T-cell (primary cell): ENCODE data around the gene MSH3. TPM values are rescaled to one million over a fixed set of nuclear protein-coding genes. Genes with fewer than 3 reads are reported as not detected.

Experiments
- ATAC-seq, 4 experiments: fragments of 200-7000 bp in 3 of 4; fragments of 150-1000 bp in 1 of 4; cut with Tn5 transposase; replicated peaks in 1 of 4; 1 replicate in 3 of 4; 2 replicates in 1 of 4; pipeline ENCODE4 v1.10.0; 2021; ENCODE audit warnings: moderate library complexity in 3 of 4, mild to moderate bottlenecking in 2 of 4, moderate number of reproducible peaks in 1 of 4
- CTCF ChIA-PET, 2 donors: fragments of 300-600 bp; sonication (Branson Sonifier 250); formaldehyde crosslinking; loops; one replicate each; lab custom pipeline; 2022; ENCODE audit warnings: antibody characterized with exemption in 2 of 2; lab: Charles Lee
- POLR2A ChIA-PET, 2 donors: fragments of 300-600 bp; sonication (Branson Sonifier 250); formaldehyde crosslinking; loops; one replicate each; lab custom pipeline; 2022; ENCODE audit warnings: antibody characterized with exemption in 2 of 2; lab: Charles Lee
- DNase-seq, 35 experiments: peaks; one replicate each; pipeline versions ENCODE4 v3.0.0 to v3.0.0-alpha.2; 2013 to 2023
- H3K27ac ChIP-seq: one replicate; pipeline ENCODE4 v1.5.1; 2013; ENCODE audit warnings: low read length
- H3K27me3 ChIP-seq, 2 experiments: replicated peaks in 1 of 2; 1 replicate in 1 of 2; 2 replicates in 1 of 2; pipeline versions ENCODE4 v1.6.1 to v1.7.0; 2013; ENCODE audit warnings: low read length in 1 of 2, mixed read lengths in 1 of 2; ENCODE audit not compliant: control insufficient read depth in 2 of 2, insufficient read depth in 2 of 2; ENCODE audit errors: extremely low read depth in 1 of 2
- H3K36me3 ChIP-seq, 2 donors: 1 replicate in 1 of 2; 2 replicates in 1 of 2; pipeline versions ENCODE4 v1.6.1 to v1.7.0; 2013; ENCODE audit warnings: low read length in 1 of 2; ENCODE audit not compliant: control insufficient read depth in 2 of 2, insufficient read depth in 1 of 2; ENCODE audit errors: extremely low read depth in 1 of 2
- H3K4me1 ChIP-seq, 2 experiments: 1 replicate in 1 of 2; 2 replicates in 1 of 2; pipeline versions ENCODE4 v1.6.1 to v1.7.0; 2013; ENCODE audit warnings: low read length in 2 of 2, mixed read lengths in 1 of 2; ENCODE audit not compliant: insufficient read depth in 2 of 2, control insufficient read depth in 1 of 2; ENCODE audit errors: extremely low read depth in 1 of 2
- H3K4me3 ChIP-seq, 2 donors: 1 replicate in 1 of 2; 2 replicates in 1 of 2; pipeline versions ENCODE4 v1.5.1 to v1.7.0; 2013; ENCODE audit warnings: mild to moderate bottlenecking in 2 of 2, low read length in 1 of 2, moderate library complexity in 1 of 2; ENCODE audit not compliant: control insufficient read depth in 1 of 2; ENCODE audit errors: extremely low read depth in 1 of 2
- H3K9me3 ChIP-seq: 2 replicates; pipeline ENCODE4 v1.7.0; 2013
- H3K27ac Mint-ChIP-seq, 2 donors: one replicate each; pipeline ENCODE4 v1.8.0; 2020 to 2021; ENCODE audit warnings: mild to moderate bottlenecking in 2 of 2, mixed read lengths in 2 of 2
- H3K27me3 Mint-ChIP-seq, 2 donors: one replicate each; pipeline ENCODE4 v1.8.0; 2021 to 2022; ENCODE audit warnings: mixed read lengths in 2 of 2
- H3K36me3 Mint-ChIP-seq: one replicate; pipeline ENCODE4 v1.8.0; 2021; ENCODE audit warnings: mixed read lengths
- H3K4me1 Mint-ChIP-seq, 3 donors: one replicate each; pipeline ENCODE4 v1.8.0; 2020 to 2022; ENCODE audit warnings: mixed read lengths in 3 of 3, mild to moderate bottlenecking in 1 of 3
- H3K4me3 Mint-ChIP-seq, 3 donors: one replicate each; pipeline ENCODE4 v1.8.0; 2020 to 2022; ENCODE audit warnings: mild to moderate bottlenecking in 3 of 3, mixed read lengths in 3 of 3, moderate library complexity in 3 of 3
- H3K9me3 Mint-ChIP-seq, 3 donors: one replicate each; pipeline ENCODE4 v1.8.0; 2020 to 2022; ENCODE audit warnings: mixed read lengths in 3 of 3
- WGBS: methylation state at CpG from one replicate; pipeline ENCODE4 v1.1.5; 2013; ENCODE audit warnings: missing lambda C conversion rate; ENCODE audit not compliant: insufficient coverage; 5-methylcytosine and 5-hydroxymethylcytosine counted together
- total RNA-seq, 35 experiments: library from RNA in 6 of 35; stranded (reverse) in 6 of 35; fragments of 120-200 nt in 1 of 35; gene quantifications; one replicate each; pipeline versions ENCODE4 v1.2.1 to v1.2.4 and lab custom pipeline; 2013 to 2026

MSH3 gene
- total RNA-seq, 5 donors from 2014 or later (not counting 1 experiment from before 2014, with no cell fraction given) = 10.8 to 20.8 (median 16.3) TPM

DNA sequence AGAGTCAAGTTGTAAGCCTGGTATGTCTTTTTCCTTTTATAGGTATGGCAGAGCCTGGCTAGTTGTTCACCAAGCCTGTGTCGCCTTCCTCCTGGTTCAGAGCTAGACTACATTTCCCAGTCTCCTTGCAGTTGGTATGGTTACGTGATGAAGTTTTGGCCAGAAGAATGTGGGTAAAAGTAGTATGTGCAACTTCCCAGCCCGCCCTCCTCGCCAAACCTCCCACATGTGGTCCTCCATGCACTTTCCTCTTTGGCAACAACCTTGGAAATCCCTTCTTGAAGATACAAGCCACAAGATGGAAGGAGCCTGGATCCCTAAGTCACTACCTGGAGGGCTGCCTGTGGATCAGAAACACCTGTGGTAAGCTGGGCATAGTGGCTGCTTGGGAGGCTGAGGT lies 36.0 kb upstream of the MSH3 start:
- DNase-seq (no peak), ATAC-seq (no peak)
- POLR2A ChIA-PET = no interaction called here
- H3K4me1 Mint-ChIP-seq = no peaks in the 10 kb centered on the region
- Histone ChIP-seq H3K27ac (no peak overlapping the region), H3K4me1 (no peaks in the 10 kb centered on the region), H3K4me3 (no peak overlapping the region), H3K36me3 (no peaks in the 10 kb centered on the region), H3K9me3 (no peaks in the 10 kb centered on the region), H3K27me3 (no peaks in the 10 kb centered on the region)
- peaks cover 33% of the 10 kb centered on the region for H3K36me3 Mint-ChIP-seq
- no peak overlapping the region for H3K27ac Mint-ChIP-seq
- no peaks in the 10 kb centered on the region for H3K27me3 Mint-ChIP-seq
- H3K4me3 Mint-ChIP-seq = no peak overlapping the region
- CTCF ChIA-PET = no interaction called here
- no peaks in the 10 kb centered on the region for H3K9me3 Mint-ChIP-seq
- no CpG with 5 or more reads among the region's 4 CpGs for WGBS

DNA sequence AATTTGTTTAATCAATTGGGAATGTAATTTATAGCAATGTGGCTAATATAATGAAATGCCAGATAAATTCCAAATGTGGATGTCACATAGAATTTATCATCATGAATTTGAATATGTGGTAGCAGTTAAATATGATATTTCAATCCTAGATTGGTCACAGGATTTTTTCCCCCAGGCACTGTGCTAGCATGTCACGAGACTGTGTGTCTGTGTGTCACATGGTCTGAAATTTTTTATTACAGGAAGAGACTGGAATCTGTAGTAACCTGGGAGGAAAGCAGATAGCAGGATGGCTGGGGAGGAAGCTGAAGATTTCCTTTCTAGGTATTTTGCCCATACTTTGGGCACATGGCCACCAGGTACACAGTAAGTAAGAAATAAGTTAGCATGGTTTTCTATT lies 35.4 kb upstream of the MSH3 start:
- no peak overlapping the region for H3K4me3 ChIP-seq
- CTCF ChIA-PET = no interaction called here
- H3K27me3 ChIP-seq = no peaks in the 10 kb centered on the region
- Mint-ChIP-seq H3K9me3 (no peaks in the 10 kb centered on the region), H3K4me3 (no peak overlapping the region), H3K36me3 (peaks cover 33% of the 10 kb centered on the region), H3K4me1 (no peaks in the 10 kb centered on the region), H3K27me3 (no peaks in the 10 kb centered on the region), H3K27ac (no peak overlapping the region)
- no CpG with 5 or more reads among the region's 1 CpG for WGBS
- ATAC-seq = no peak
- no peak overlapping the region for H3K27ac ChIP-seq
- POLR2A ChIA-PET = no interaction called here
- no peaks in the 10 kb centered on the region for H3K9me3 ChIP-seq
- no peaks in the 10 kb centered on the region for H3K36me3 ChIP-seq
- H3K4me1 ChIP-seq = no peaks in the 10 kb centered on the region
- no peak for DNase-seq

DNA sequence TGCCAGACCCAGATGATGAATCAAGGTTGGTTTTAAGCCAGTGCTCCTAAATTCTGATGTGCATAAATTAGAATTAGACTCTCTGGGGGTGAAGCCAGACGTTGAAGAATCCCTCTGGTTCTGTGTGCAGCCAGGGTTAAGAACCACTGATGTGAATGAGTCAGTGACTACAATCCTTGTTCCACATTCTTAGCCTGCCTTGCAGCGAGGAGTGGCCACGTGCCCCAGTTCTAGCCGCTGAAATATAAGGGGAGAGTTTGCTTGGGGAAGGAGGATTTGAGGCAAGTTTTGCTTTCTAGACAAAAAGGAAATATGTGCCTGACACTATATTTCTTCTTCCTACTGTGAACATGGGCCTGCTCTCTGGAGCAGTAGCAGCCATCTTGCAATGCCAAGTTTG lies 34.2 kb upstream of the MSH3 start:
- H3K4me3 ChIP-seq = no peak overlapping the region
- POLR2A ChIA-PET = no interaction called here
- CTCF ChIA-PET = no interaction called here

DNA sequence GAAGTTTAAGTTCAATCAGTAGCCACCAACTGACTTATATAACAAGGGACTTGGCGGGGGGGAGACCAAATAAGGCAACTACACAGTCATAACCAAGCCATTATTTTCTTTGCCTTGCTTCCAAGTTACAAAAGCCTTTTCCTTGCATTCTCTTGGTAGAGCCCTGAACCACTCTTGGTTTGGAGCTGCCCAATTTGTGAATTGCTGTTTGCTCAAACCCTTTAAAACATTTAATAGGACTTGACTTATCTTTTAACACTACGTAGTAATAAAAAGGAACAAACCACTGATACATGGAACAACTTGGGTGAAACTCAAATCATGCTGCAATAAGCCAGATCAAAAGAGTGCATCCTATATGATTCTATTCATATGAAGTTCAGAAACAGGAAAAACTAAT lies 31.7 kb upstream of the MSH3 start:
- Histone ChIP-seq H3K27me3 (no peaks in the 10 kb centered on the region), H3K9me3 (no peaks in the 10 kb centered on the region), H3K36me3 (no peaks in the 10 kb centered on the region), H3K27ac (no peak overlapping the region), H3K4me3 (no peak overlapping the region), H3K4me1 (no peaks in the 10 kb centered on the region)
- WGBS = 100% methylated on average over 1 of the region's 2 CpGs
- Mint-ChIP-seq H3K36me3 (peaks cover 29% of the 10 kb centered on the region), H3K27ac (no peak overlapping the region), H3K4me1 (no peaks in the 10 kb centered on the region), H3K27me3 (no peaks in the 10 kb centered on the region), H3K9me3 (no peaks in the 10 kb centered on the region), H3K4me3 (no peak overlapping the region)
- ChIA-PET CTCF (no interaction called here), POLR2A (no interaction called here)
- ATAC-seq (no peak), DNase-seq (no peak)

More for the DNA sequence above, 34.2 kb upstream of the MSH3 start:
- Histone ChIP-seq H3K27ac (no peak overlapping the region), H3K27me3 (no peaks in the 10 kb centered on the region), H3K9me3 (no peaks in the 10 kb centered on the region), H3K36me3 (no peaks in the 10 kb centered on the region), H3K4me1 (no peaks in the 10 kb centered on the region)
- H3K4me3 Mint-ChIP-seq = no peak overlapping the region
- peaks cover 33% of the 10 kb centered on the region for H3K36me3 Mint-ChIP-seq
- no peak overlapping the region for H3K27ac Mint-ChIP-seq
- no peaks in the 10 kb centered on the region for H3K4me1 Mint-ChIP-seq
- 86% methylated on average over 1 of the region's 4 CpGs for WGBS
- ATAC-seq = no peak
- DNase-seq = no peak
- H3K9me3 Mint-ChIP-seq = no peaks in the 10 kb centered on the region
- no peaks in the 10 kb centered on the region for H3K27me3 Mint-ChIP-seq

DNA sequence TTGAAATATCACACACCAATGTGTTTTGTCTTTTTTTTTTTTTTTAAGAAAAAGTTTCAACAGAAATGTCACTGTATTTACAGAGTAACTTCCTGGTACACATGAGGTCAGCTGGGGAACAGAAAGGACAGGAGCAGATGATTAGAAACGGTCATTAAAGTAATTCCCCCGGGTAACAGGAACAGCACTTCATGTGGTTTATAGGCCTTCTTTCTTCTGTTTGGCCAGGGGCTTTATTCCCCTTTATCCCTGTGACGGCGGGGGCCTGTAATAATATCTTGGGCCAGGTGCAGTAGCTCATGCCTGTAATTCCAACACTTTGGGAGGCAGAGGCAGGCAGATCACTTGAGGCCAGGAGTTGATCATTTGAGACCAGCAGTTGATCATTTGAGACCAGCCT lies 30.5 kb upstream of the MSH3 start:
- H3K27ac ChIP-seq = no peak overlapping the region
- Mint-ChIP-seq H3K9me3 (no peaks in the 10 kb centered on the region), H3K36me3 (peaks cover 22% of the 10 kb centered on the region), H3K27me3 (no peaks in the 10 kb centered on the region), H3K27ac (no peak overlapping the region), H3K4me3 (no peak overlapping the region), H3K4me1 (no peaks in the 10 kb centered on the region)
- no peaks in the 10 kb centered on the region for H3K36me3 ChIP-seq
- DNase-seq = no peak
- no peak overlapping the region for H3K4me3 ChIP-seq
- ChIA-PET POLR2A (interaction anchor here in 1 of 2 donors (0.6 kb wide), 1 partner anchor 206 kb away, joined by 4 read pairs; no protein-coding TSS in a partner anchor), CTCF (interaction anchor here in 1 of 2 donors (0.6 kb wide), 1 partner anchor 14 kb away, joined by 3 read pairs; no protein-coding TSS in a partner anchor)
- no peak for ATAC-seq
- no peaks in the 10 kb centered on the region for H3K27me3 ChIP-seq
- H3K9me3 ChIP-seq = no peaks in the 10 kb centered on the region
- 90% methylated on average over 2 of the region's 4 CpGs for WGBS
- H3K4me1 ChIP-seq = no peaks in the 10 kb centered on the region

DNA sequence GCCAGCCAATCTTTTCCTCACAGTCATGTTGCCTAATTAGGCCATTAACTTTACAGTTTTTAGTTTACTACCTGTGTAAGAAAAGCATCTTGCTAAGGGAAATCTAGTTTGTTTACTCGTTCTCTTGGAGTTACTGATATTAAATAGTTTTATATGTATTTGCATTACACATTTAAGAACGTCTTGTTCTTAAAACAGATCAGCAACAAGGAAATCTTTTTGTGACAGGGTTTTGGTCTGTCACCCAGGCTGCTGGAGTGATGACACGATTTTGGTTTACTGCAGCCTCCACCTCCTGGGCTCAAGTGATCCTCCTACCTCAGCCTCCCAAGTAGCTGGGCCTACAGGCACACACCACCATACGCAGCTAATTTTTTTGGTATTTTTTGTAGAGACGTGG lies 29.2 kb upstream of the MSH3 start:
- CTCF ChIA-PET = no interaction called here
- H3K9me3 Mint-ChIP-seq = no peaks in the 10 kb centered on the region
- Histone ChIP-seq H3K36me3 (no peaks in the 10 kb centered on the region), H3K27me3 (no peaks in the 10 kb centered on the region), H3K4me1 (no peaks in the 10 kb centered on the region), H3K4me3 (no peak overlapping the region), H3K9me3 (no peaks in the 10 kb centered on the region), H3K27ac (no peak overlapping the region)
- ATAC-seq (no peak), DNase-seq (no peak)
- H3K4me3 Mint-ChIP-seq = no peak overlapping the region
- H3K36me3 Mint-ChIP-seq = peaks cover 27% of the 10 kb centered on the region
- H3K27ac Mint-ChIP-seq = no peak overlapping the region
- no peaks in the 10 kb centered on the region for H3K4me1 Mint-ChIP-seq
- WGBS = 93% methylated on average over 3 of the region's 5 CpGs
- POLR2A ChIA-PET = no interaction called here
- no peaks in the 10 kb centered on the region for H3K27me3 Mint-ChIP-seq

DNA sequence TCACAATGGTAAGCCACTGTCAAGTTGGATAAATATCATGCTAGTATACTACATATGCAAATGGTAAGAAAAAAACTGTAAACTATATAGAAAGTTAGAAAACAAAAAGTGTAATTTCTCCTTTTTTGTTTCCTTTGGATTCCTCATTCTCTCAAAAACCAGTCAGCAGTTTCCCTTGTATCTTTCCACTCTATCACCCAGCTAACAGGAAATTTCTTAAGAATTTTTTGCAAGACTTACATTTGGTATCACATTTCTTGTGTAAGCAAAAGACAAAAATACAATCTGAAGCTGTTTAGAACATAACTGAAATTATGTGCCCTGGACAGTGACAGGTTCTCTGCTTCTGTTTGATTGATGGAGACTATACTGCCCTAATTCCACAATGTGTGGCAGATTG lies 25.2 kb upstream of the MSH3 start:
- H3K36me3 ChIP-seq = peaks cover 0 to 10% of the 10 kb centered on the region in 2 donors
- no peaks in the 10 kb centered on the region for H3K4me1 ChIP-seq
- CTCF ChIA-PET = no interaction called here
- DNase-seq = no peak
- H3K4me3 ChIP-seq = no peak overlapping the region
- no peaks in the 10 kb centered on the region for H3K27me3 ChIP-seq
- H3K27me3 Mint-ChIP-seq = no peaks in the 10 kb centered on the region
- POLR2A ChIA-PET = no interaction called here
- H3K27ac Mint-ChIP-seq = no peak overlapping the region
- ATAC-seq = no peak
- H3K27ac ChIP-seq = no peak overlapping the region
- no peaks in the 10 kb centered on the region for H3K9me3 Mint-ChIP-seq
- no peaks in the 10 kb centered on the region for H3K9me3 ChIP-seq
- H3K4me3 Mint-ChIP-seq = no peak overlapping the region
- H3K4me1 Mint-ChIP-seq = no peaks in the 10 kb centered on the region
- H3K36me3 Mint-ChIP-seq = peaks cover 37% of the 10 kb centered on the region
